GM12873 (cell line): ENCODE data around the gene RAI1.
A peak's percentile ranks its signal among the peaks of the same experiment; 100 is the strongest.

Experiments used
- CTCF ChIP-seq: IDR thresholded peaks from 2 replicates; pipeline ENCODE4 v1.5.1; 2012; ENCODE audit warnings: low read depth, mild to moderate bottlenecking, moderate library complexity, low read length, control low read depth; ENCODE audit not compliant: insufficient read depth; ENCODE audit errors: missing control alignments

Gene RAI1

GRCh38 chr17:17742133-17742621 lies 60.9 kb downstream of the RAI1 start:
- TF ChIP-seq CTCF: no peak

GRCh38 chr17:17742688-17743390 lies 61.6 kb downstream of the RAI1 start:
- TF ChIP-seq CTCF: no peak

GRCh38 chr17:17743391-17744112 lies 62.3 kb downstream of the RAI1 start:
- TF ChIP-seq CTCF: no peak

- no peak for TF ChIP-seq CTCF
Observed at GRCh38 chr17:17744116-17744515, 62.9 kb downstream of the RAI1 start.

- no peak for TF ChIP-seq CTCF
Observed at GRCh38 chr17:17745476-17746455, 64.5 kb downstream of the RAI1 start.

- peak; percentile 54 for TF ChIP-seq CTCF
Observed at GRCh38 chr17:17748179-17748578, 66.9 kb downstream of the RAI1 start.

- no peak for TF ChIP-seq CTCF
Observed at GRCh38 chr17:17748604-17749003, 67.3 kb downstream of the RAI1 start.
